H1 (cell line): ENCODE measurements around the gene KAT8.

ENCODE experiments used
- POLR2A ChIP-seq, 2 experiments: IDR thresholded peaks; 1 replicate in 1 of 2; 2 replicates in 1 of 2; pipeline ENCODE4 v1.6.1; 2011; ENCODE audit warnings: low read depth in 2 of 2, low read length in 2 of 2, mild to moderate bottlenecking in 2 of 2; ENCODE audit errors: control extremely low read depth in 1 of 2
- YY1 ChIP-seq: IDR thresholded peaks from 2 replicates; pipeline ENCODE4 v1.6.1; 2011; ENCODE audit warnings: low read depth, mild to moderate bottlenecking, low read length

- TF ChIP-seq POLR2A (IDR thresholded peaks at IDR 0.05; ENCODE audit: control extremely low read depth in 1 of 2, low read depth in 2 of 2, low read length in 2 of 2) (peak in 1 of 2 experiments; percentile 36; a peak in 1 of 3 replicates), YY1 (no peak; the same call in 1 of the 2 replicates)
Measured at GRCh38 chr16:31094424-31095120, 22.9 kb upstream of the KAT8 start, which contains the start of gene VKORC1.
